ENCODE measurements around the gene MAN1C1. TPM values are rescaled to one million over a fixed set of nuclear protein-coding genes. Genes with fewer than 3 reads are reported as not detected.

Gene MAN1C1
- total and polyA plus RNA-seq, 7 donors, result 0.69 to 32.1 (median 12.8) TPM

GRCh38 chr1:25808481-25809244 is 192.1 kb downstream of the MAN1C1 start:
- Histone ChIP-seq H3K4me3 (no peak overlapping the region), H3K9me3 (no peaks in the 10 kb centered on the region), H3K27ac (no peak overlapping the region), H3K27me3 (no peaks in the 10 kb centered on the region), H3K4me1 (peaks cover 0 to 45% (median 31%) of the 10 kb centered on the region in 4 donors), H3K36me3 (peaks cover 4 to 68% (median 34%) of the 10 kb centered on the region in 4 donors)
- intact Hi-C loops (cut with DNase I), result no loop called here
- 92% methylated on average over 34 of the region's 34 CpGs for WGBS, 2 donors
- DNase-seq, result no peak
- TF ChIP-seq POLR2A (IDR thresholded peaks at IDR 0.05) (no peak), CTCF (IDR thresholded peaks at IDR 0.05) (no peak), POLR2AphosphoS5 (IDR thresholded peaks at IDR 0.05) (no peak), EP300 (IDR thresholded peaks at IDR 0.05) (no peak)

DNA sequence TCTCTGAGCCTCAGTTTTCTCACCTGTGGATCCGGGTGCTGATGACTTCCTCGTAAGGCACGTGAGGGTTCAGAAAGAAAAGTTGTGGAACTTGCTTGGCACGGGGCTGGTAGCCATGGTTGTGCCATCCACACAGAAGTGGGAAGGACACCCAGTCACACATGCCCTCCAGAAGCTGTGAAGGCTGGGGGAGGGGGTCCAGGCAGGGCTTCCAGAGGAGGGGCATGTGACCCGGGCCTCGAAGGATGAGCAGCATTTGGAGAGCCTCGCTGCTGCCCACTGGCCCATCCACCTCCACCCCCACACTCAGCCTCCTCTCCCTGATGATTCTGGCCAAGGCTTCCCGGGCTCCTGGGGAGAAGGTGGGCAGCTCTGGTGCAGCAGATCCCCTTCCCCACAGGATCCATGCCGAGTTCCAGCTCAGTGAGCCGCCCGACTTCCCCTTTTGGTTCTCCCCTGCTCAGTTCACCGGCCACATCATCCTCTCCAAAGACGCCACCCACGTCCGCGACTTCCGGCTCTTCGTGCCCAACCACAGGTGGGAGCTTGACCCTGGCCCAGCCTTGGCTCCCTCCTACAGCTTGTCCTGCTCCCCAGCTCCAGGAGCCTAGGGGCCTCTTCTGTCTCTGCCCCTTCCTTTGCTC is 192.8 kb downstream of the MAN1C1 start:
- H3K4me1 ChIP-seq, result peaks cover 0 to 39% (median 27%) of the 10 kb centered on the region in 4 donors
- TF ChIP-seq POLR2A (IDR thresholded peaks at IDR 0.05) (no peak), POLR2AphosphoS5 (IDR thresholded peaks at IDR 0.05) (no peak), EP300 (IDR thresholded peaks at IDR 0.05) (no peak), CTCF (IDR thresholded peaks at IDR 0.05) (no peak)
- H3K36me3 ChIP-seq, result peaks cover 11 to 76% (median 41%) of the 10 kb centered on the region in 4 donors
- no peaks in the 10 kb centered on the region for H3K9me3 ChIP-seq
- intact Hi-C loops (cut with DNase I), result no loop called here
- H3K27ac ChIP-seq, result no peak overlapping the region
- DNase-seq, result no peak
- 71 to 82% methylated on average over 18 of the region's 18 CpGs for WGBS, 2 donors
- no peaks in the 10 kb centered on the region for H3K27me3 ChIP-seq
- no peak overlapping the region for H3K4me3 ChIP-seq

DNA sequence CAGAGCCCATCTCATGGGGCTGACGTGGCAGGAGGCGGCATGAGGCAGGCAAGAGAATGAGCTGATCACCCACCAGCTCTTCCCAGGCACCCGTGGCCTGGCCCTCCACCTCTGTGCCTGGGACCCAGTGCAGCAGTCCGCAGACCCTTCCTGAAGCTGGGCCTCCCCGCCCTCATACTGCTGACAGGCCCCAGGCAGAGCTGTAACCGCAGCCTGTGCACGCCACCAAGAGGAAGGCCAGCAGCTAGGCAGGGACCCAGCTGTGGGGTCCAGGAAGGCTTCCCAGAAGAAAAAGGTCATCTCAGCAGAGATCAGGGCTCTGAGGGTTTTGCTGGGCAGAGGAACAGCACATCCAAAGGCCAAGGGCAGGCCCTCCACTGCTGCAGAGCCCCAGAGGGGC is 193.3 kb downstream of the MAN1C1 start:
- intact Hi-C loops (cut with DNase I), result loop anchor here (10.0 kb wide), 1 partner anchor 565 kb away; the partner anchor contains the start of gene RSRP1
- peaks cover 12 to 79% (median 44%) of the 10 kb centered on the region in 4 donors for H3K36me3 ChIP-seq
- H3K4me1 ChIP-seq, result peaks cover 0 to 34% (median 24%) of the 10 kb centered on the region in 4 donors
- TF ChIP-seq POLR2AphosphoS5 (IDR thresholded peaks at IDR 0.05) (no peak), EP300 (IDR thresholded peaks at IDR 0.05) (no peak), POLR2A (IDR thresholded peaks at IDR 0.05) (no peak)
- WGBS, 2 donors, result 87 to 94% methylated on average over 7 of the region's 7 CpGs
- no peaks in the 10 kb centered on the region for H3K27me3 ChIP-seq
- no peak overlapping the region for H3K4me3 ChIP-seq
- peak overlapping the region in 2 of 4 donors; percentile 6 for H3K27ac ChIP-seq
- H3K9me3 ChIP-seq, result no peaks in the 10 kb centered on the region
- no peak for DNase-seq

- TF ChIP-seq POLR2AphosphoS5 (IDR thresholded peaks at IDR 0.05), result no peak
- TF ChIP-seq CTCF (IDR thresholded peaks at IDR 0.05), result peak; percentile 83 to 93 (median 92)
- Histone ChIP-seq H3K36me3 (peaks cover 12 to 78% (median 42%) of the 10 kb centered on the region in 4 donors), H3K9me3 (no peaks in the 10 kb centered on the region), H3K27ac (peak overlapping the region in 3 of 4 donors; percentile 6 to 24 (median 6)), H3K4me3 (no peak overlapping the region), H3K27me3 (no peaks in the 10 kb centered on the region), H3K4me1 (peaks cover 0 to 27% (median 19%) of the 10 kb centered on the region in 4 donors)
- 37 to 38% methylated on average over 21 of the region's 21 CpGs for WGBS, 2 donors
- peak; percentile 82 for DNase-seq
- intact Hi-C loops (cut with DNase I), result loop anchor here (10.0 kb wide), 1 partner anchor 566 kb away; the partner anchor contains the start of gene RSRP1
Observed at GRCh38 chr1:25810341-25811299, 194.0 kb downstream of the MAN1C1 start.

Measured in sigmoid colon (tissue), 7 donors.